NT2/D1 (cell line): ENCODE measurements around the gene CCNT2.

ENCODE experiments used
- SUZ12 ChIP-seq: IDR thresholded peaks from 2 replicates; pipeline ENCODE4 v1.6.1; 2011; ENCODE audit not compliant: insufficient read length, insufficient read depth; ENCODE audit errors: extremely low read depth
- YY1 ChIP-seq: IDR thresholded peaks from 2 replicates; pipeline ENCODE4 v1.6.1; 2011; ENCODE audit not compliant: insufficient read length, insufficient read depth
- ZNF274 ChIP-seq: IDR thresholded peaks from 2 replicates; pipeline ENCODE4 v1.6.1; 2011; ENCODE audit warnings: mild to moderate bottlenecking, low read depth, low read length

DNA sequence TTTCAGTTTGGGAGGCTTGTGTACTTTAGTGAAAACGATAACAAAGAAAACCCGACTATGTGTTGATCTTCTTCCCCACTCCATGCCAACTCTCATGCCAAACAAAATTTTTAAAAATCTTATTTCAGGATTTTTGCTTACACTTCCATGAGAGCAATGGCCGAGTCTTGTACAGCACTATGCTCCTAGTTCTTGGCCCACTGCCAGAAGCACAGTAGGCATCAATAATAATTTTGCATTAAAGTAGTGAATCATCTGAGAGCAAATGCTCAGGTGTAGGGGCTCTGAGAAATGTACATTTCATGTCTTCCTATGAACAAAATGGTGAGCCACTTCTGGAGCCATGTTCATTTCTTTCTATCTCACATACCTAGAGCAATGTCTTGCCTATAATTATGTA, 66.4 kb downstream of the CCNT2 start:
- TF ChIP-seq SUZ12, result no peak
- no peak for TF ChIP-seq ZNF274
- no peak for TF ChIP-seq YY1
